ENCODE measurements around the gene SRSF11.

Gene SRSF11

DNA sequence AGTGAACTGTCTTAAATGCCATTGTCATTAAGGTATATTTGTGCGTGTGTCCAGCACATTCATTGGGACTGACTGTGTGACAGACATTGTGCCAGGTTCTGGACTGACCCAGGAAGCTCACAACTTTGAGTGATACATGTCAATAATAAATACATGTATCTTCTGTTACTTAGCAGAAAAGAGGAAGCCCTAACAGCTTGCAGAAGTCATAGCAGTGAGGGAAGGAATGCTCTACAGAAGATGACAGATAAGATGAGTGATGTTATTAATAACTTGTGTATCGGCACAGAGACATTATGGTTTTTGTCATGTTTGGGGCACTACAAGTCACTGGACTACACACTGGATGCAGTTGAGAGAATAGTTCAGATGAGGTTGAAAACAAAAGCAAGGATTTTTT is 1.2 kb upstream of the SRSF11 start:
- Histone ChIP-seq H3K27ac (peak overlapping the region in 1 of 21 experiments; percentile 92), H3K4me3 (no peak overlapping the region)

DNA sequence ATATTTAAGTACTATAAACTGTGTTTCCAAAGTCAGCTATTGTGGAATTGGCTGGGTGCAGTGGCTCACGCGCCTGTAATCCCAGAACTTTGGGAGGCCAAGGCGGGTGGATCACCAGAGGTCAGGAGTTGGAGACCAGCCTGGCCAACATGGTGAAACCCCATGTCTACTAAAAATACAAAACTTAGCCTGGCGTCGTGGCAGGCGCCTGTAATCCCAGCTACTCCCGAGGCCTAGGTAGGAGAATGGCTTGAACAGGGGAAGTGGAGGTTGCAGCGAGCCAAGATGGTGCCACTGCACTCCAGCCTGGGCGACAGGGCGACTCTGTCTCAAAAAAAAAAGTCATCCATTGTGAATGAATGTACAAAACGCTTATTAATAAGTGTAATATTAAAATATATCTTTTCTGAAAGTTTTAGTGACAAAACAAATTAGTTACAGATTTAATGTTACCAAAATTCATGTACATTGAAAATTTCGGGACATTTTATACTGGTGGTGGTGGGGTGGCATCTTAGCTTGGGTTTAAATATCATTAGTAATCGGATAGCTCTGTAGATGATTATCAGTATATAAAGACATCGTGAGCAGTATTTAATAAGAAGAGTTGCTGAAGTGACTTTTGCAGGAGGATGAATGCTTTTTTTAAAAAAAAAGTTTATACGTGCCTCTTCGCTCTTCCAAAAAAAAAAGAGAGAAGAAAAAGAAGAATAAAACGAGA is 503 bp upstream of the SRSF11 start:
- Histone ChIP-seq H3K27ac (peak overlapping the region in 20 of 21 experiments; percentile 63 to 99 (median 93)), H3K4me3 (peak overlapping the region; percentile 53 to 87 (median 73))

DNA sequence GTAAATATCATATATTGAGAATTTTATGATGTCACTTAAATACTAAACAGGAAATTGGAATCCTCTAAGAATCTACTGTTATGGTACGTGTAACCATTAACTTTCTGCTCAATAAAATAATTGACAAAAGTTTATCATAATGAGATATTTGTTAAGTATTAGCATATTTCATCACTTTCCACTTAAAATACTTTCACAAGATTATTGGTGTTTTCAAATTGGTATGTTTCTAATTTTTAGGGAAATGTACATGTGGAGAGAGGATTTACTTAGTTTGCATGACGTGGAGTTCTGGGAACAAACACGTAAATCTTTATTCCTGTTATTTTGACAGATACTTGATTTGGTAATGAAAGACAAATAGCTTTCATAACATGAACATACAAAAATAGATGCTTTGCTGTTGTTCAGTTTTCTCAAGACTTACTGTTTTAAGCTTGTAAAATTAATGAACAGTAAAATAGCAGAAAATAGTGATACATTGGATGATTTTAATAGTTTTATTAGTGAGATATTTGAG is 1.6 kb downstream of the SRSF11 start:
- peak overlapping the region in 4 of 7 experiments; percentile 65 to 75 (median 70) for H3K4me3 ChIP-seq

DNA sequence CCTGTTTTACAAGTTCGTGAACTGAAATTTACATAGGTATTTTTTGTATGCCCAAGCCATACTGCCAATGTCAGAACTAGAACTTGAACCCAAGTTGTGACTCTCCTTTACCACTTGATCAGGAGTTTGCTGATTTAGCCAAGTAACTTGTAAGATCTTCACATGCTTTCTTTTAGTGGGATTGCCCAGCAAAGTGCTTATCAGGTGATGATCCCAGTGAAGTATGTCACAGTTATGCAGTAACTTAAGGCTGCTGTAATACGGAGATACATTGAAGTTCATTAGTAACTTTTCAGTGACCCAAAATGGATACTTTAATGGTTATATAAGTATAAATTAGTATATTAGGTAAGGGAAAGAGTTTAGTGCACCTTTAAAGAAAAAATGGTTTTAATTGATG is 3.8 kb downstream of the SRSF11 start:
- Histone ChIP-seq H3K4me3 (no peak overlapping the region), H3K27ac (no peak overlapping the region)

More for the DNA sequence above, 1.6 kb downstream of the SRSF11 start:
- peak overlapping the region in 13 of 21 experiments; percentile 85 to 99 (median 94) for H3K27ac ChIP-seq

DNA sequence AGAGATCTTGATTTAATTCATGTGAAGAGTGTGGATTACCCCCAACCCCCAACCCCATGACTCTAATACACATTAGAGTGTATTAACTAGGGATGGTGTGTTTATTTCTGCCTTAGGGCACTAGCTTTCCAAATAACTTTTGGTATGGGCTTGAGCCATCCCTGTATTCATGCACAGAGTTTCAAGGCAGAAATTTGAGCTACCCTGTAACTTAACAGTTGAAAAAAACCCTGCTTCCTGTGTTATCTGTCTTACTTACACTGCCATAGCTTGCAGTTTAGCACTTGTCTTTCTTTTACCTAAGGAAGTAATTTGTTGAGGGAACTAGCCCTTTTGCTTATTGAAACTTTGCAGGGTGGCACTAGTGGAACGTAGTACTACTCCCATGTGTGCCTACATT is 6.3 kb downstream of the SRSF11 start:
- no peak overlapping the region for H3K4me3 ChIP-seq

DNA sequence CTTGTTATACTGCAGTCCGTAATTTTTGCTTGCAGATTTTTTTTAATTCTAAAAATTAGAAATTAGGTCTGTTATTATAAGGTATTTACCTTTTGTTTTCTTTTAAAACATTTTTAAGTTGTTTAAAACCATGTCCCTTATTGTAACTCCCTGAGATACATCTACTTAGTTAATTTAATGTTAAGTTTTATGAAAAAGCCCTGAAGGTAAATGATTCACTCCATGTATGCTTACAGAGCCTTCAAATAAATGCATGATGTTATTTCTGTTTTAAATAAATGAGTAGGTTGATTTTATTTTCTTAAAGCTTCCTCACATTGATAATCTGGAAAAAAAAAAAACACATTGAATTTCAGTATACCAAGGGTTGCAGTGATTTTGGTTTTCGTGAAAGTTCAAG is 7.5 kb downstream of the SRSF11 start:
- H3K27ac ChIP-seq = no peak overlapping the region
- no peak overlapping the region for H3K4me3 ChIP-seq

More for the DNA sequence above, 6.3 kb downstream of the SRSF11 start:
- peak overlapping the region in 1 of 21 experiments; percentile 5 for H3K27ac ChIP-seq

DNA sequence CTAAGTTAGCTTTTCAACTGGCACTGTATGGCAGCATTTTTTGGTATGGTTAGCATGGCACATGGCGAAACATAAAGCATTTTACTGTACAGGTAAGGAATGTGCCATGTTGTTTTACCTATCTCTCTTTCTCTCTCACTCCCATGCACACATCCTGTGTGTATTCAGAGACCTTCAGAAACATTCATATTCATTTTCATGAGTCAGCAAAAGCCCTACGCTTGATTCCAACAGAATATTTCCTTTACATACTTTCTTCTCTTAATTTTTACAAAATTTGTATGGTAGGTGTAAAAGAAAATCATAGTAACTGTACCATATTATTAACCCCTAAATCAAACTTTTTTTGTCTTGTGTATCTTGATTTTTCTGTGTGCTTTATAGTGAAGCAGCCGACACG is 10.3 kb downstream of the SRSF11 start:
- Histone ChIP-seq H3K27ac (no peak overlapping the region), H3K4me3 (no peak overlapping the region)

DNA sequence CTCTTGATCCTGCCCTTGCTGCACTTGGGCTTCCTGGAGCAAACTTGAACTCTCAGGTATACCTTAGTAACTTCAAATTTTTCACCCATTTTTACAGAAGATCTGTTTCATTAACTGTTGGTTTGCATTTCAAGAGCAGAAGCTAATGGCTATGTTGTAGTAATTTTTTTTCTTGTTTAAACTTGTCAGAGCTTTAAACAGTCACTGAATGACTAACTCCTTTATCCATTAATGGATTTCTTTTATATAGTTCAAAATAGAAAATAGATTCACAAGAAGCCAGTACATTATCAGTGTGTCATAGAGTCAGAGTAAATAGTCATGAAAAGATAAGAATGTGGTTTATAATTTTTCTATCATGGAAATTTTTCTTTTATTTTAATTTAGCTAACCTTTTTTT is 13.6 kb downstream of the SRSF11 start:
- H3K4me3 ChIP-seq = no peak overlapping the region
- no peak overlapping the region for H3K27ac ChIP-seq

DNA sequence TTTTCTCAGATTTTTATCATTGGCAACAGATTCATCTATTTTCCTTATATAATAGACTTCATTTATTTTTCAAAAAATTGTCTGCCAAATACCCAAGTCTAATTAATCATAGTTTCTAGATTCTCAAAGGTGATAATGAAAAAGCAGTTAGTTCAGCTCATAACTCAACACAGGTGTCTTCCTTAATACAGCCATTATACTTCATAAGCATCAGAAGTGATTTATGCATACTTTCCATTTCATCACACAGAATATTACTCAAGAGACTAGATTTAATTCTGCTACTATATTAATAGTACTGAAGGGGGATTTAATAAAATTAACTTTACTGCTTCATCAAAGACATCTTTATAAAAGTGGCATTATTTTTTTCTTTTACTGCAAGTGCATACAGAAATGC is 18.8 kb downstream of the SRSF11 start:
- no peak overlapping the region for H3K4me3 ChIP-seq
- H3K27ac ChIP-seq = no peak overlapping the region

DNA sequence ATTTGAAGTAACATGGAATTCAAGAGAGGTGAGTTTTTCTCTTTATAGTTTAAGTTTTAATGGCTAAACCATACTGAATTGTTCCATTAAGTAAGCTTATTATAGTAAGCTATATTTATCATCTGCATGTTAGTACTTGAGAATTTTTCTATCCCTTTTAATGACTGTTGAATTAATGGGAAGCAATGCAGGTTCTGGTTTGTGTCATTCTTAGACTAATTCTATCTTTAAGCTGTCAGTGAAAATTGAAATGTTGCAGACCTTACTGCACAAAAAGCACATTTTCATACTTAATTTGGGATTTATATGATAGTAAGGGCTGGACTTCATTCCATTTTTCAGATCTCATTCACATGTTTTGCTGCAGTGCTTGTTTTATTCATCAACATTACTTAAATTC is 25.9 kb downstream of the SRSF11 start:
- H3K27ac ChIP-seq = no peak overlapping the region
- H3K4me3 ChIP-seq = no peak overlapping the region

DNA sequence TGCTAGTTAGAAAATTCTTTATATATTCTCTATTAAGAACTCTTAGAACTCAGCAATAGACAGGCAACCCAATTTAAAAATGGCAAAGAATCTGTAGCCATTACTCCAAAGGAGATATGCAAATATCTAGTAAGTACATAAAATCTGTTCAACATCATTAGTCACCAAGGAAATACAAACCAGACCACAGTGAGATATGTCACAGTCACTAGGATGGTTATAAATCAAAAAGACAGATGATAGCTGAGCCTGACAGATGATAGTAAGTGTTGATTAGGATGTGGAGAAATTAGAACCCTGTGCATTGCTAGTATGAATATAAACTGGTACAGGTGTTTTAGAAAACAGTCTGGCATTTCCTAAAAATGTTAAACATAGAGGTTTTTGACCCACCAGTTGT is 26.6 kb downstream of the SRSF11 start:
- Histone ChIP-seq H3K4me3 (no peak overlapping the region), H3K27ac (no peak overlapping the region)

DNA sequence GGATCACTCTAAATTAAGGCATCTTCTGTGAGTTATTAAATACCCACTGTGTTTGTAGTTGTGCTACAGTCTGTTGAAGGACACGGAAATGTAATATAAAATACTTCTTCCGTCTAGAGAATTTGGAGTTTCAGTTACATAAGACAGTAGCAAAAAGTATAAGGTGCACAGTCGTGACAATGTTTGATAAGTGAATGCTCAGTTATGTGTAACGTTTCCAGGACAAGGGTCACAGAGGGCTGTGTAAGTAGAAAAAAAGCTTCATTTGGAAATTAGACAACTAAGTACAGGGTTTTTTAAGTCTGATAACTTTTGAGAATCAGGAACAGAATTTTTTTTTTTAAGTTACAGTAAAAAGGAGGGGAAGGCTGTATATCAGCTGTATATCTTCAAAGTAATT is 27.5 kb downstream of the SRSF11 start:
- Histone ChIP-seq H3K4me3 (no peak overlapping the region), H3K27ac (no peak overlapping the region)

DNA sequence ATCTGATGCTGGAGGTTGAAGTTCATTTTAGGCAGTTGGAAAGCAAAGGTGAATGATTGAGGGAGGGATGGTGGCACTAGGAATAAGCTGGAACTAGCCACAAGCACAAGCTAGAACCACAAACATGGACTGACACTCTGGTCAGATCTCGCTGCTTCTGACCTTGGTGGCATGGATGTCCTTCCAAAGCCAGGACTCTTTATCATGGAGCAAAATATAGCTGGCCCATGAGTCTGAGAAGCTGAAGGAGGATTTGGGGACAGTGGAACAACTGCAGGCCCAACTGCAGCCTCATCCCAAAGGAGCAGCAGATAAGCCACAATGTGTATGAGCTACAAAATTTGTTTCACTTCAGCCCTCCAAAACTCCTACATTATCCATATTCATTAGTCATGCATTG is 35.5 kb downstream of the SRSF11 start:
- Histone ChIP-seq H3K4me3 (no peak overlapping the region), H3K27ac (no peak overlapping the region)

DNA sequence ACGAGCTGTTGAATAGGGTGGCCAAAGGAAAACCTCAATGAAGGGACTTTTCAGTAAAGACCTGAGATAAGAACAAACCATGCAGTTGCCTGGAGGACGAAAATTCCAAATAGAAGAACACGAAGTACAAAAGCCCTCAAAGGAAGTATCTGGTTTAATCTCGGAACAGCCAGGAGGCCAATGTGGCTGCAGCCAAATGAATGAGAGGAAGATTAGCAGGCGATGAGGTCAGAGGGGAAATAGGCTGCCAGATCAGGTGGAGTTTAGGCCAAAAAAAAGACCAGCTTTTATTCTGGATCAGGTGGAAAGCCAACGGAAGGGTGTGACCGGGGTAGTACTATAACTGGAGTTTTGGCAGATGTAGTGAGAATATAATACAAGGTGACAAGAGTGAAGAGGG is 43.7 kb downstream of the SRSF11 start:
- H3K27ac ChIP-seq = no peak overlapping the region
- no peak overlapping the region for H3K4me3 ChIP-seq

DNA sequence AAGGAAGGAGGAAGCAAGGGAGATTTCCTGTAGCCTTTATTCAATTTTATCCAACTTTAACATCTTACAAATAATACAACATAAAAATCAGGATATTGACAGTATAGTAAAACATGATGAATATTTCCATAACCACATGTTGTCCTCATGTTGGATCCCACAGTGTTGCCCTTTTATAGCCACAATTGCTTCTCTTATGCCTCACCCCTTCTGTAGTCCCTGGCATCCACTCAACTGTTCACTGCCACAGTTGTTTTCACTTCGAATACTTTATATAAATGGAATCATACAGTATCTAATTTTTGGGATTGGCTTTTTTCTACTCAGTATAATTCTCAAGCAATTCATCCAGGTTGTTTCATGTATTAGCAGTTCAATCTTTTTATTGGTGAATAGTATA is 44.8 kb downstream of the SRSF11 start:
- H3K27ac ChIP-seq = no peak overlapping the region
- no peak overlapping the region for H3K4me3 ChIP-seq

DNA sequence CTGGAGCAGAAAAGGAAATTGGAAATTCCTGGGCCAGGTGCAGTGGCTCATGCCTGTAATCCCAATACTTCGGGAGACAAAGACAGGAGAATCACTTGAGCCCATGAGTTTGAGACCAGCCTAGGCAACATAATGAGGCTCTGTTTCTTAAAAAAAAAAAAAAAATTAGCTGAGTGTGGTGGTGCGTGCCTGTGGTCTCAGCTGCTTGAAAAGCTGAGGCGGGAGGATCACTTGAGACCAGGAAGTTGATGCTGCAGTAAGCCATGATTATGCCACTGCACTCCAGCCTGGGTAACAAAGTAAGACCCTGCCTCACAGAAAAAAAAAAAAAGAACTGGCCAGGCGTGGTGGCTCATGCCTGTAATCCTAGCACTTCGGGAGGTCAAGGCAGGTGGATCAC is 56.7 kb downstream of the SRSF11 start:
- Histone ChIP-seq H3K4me3 (no peak overlapping the region), H3K27ac (no peak overlapping the region)

DNA sequence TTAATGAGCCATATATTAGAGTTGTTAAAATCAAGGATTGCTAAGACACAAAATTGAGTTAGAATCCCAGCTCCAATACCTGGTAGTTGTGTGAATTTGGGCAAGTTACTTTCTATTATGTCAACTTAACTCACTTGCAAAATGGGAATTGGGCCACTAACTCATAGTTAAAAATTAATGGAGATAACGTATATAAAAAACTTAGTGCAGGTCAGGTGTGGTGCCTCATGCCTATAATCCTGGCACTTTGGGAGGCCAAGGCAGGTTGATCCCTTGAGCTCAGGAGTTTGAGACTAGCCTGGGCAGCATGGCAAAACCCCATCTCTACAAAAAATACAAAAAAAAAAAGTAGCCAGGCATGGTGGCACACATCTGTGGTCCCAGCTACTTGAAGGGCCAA is 57.5 kb downstream of the SRSF11 start:
- H3K27ac ChIP-seq = no peak overlapping the region

DNA sequence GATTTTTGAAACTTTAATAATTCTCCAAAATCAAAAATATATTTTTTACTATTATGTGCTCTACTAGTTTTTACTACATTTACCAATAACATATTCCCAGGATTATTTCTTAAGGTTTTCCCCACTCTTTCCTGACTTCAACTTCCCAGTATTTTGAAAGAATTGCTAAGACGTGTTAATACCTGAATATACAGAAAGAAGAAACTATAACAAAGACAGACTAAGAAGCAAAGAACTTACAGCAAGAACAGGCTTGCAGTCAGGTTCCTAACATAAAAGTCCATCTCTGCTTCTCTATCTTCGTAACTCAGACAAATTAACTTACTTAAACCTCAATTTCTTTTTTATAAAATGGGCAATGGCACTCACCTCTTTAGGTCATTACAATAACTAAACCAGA is 63.2 kb downstream of the SRSF11 start:
- no peak overlapping the region for H3K27ac ChIP-seq
- H3K4me3 ChIP-seq = no peak overlapping the region

More for the DNA sequence above, 57.5 kb downstream of the SRSF11 start:
- H3K4me3 ChIP-seq = no peak overlapping the region

DNA sequence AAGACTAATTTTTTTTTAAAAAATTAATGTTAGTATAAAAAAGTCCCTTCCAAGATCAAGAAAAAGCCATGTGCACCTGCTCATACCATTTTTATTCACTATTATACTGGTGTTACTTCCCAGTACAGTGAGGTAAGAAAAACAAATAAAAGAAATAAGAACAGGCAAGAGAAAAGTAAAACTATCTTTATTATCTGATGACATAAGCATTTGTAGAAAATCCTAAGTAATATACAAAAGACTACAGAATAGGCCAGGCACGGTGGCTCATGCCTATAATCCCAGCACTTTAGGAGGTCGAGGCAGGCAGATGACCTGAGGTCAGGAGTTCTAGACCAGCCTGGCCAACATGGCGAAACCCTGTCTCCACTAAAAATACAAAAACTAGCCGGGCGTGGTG is 65.3 kb downstream of the SRSF11 start:
- H3K4me3 ChIP-seq = no peak overlapping the region
- H3K27ac ChIP-seq = no peak overlapping the region

DNA sequence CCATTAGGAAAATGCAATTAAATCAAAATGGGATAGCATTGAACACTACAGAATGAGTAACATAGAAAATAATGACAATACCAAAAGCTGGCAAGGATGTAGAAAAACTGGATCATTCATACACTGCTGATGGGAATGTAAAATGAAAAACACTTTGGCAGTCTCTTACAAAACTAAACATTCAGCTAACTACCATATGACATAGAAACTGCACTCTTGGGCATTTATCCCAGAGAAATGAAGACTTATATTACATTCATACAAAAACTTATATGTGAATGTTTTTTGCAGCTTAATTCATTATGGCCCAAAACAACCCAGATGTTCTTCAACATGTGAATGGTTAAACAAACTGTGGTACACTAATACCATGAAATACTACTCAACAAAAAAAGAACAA is 67.0 kb downstream of the SRSF11 start:
- H3K27ac ChIP-seq = no peak overlapping the region
- H3K4me3 ChIP-seq = no peak overlapping the region

DNA sequence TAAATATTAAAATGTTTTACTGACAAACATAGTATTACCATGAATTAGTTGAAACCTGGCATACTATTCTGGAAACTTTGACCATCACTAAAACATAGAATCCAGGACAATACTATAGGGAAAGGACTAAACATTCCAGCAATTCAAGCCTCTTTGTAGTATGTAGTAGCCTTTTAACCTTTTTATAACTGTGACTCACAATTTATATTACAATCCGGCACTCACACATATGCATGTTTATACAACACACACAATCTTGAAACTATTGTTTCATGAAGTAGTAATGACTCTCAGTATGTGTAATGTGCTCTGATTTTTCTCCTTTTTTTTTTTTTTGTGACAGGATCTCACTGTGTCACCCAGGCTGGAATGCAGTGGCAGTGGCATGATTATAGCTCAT is 69.0 kb downstream of the SRSF11 start:
- H3K4me3 ChIP-seq = no peak overlapping the region
- H3K27ac ChIP-seq = no peak overlapping the region
